ENCODE measurements around the gene MIX23. TPM values are rescaled to one million over a fixed set of nuclear protein-coding genes. Genes with fewer than 3 reads are reported as not detected.

Gene MIX23
- total RNA-seq, 1 experiment from 2014 or later: 80.6 TPM

- no peak overlapping the region for H2AK5ac ChIP-seq (ENCODE audit: insufficient read length, low read length)
- H3K23me2 ChIP-seq (ENCODE audit: insufficient read length, low read depth, low read length, poor library complexity, severe bottlenecking): no peaks in the 10 kb centered on the region
- Mint-ChIP-seq H3K4me1 (no peaks in the 10 kb centered on the region), H3K9me3 (peaks cover 0 to 6% of the 10 kb centered on the region in 2 experiments; a peak in 3 of 5 replicates), H3K27ac (no peak overlapping the region), H3K27me3 (ENCODE audit: low read depth) (no peaks in the 10 kb centered on the region; the same call in 1 of the 2 replicates), H3K4me3 (no peak overlapping the region), H3K36me3 (ENCODE audit: insufficient read depth in 1 of 3, low read depth in 3 of 3) (no peaks in the 10 kb centered on the region; a peak in 1 of 7 replicates)
- no peak overlapping the region for H2BK5ac ChIP-seq (ENCODE audit: insufficient read length, low read length)
- DNase-seq: no peak
- no peaks in the 10 kb centered on the region for H3K27me3 ChIP-seq (ENCODE audit: insufficient read depth, low read length)
- H4K91ac ChIP-seq (ENCODE audit: insufficient read length, low read depth, low read length): no peak overlapping the region
- no peak overlapping the region for H3K27ac ChIP-seq (ENCODE audit: insufficient read length, low read depth, low read length)
- H2BK15ac ChIP-seq (ENCODE audit: low read depth, low read length): no peak overlapping the region
- no peaks in the 10 kb centered on the region for H3K79me1 ChIP-seq (ENCODE audit: insufficient read depth, low read depth, low read length, poor library complexity, severe bottlenecking)
- no peak for TF ChIP-seq CTCF (conservative IDR thresholded peaks at IDR 0.05)
- WGBS (ENCODE audit: extremely low coverage, insufficient read length, low lambda C conversion rate): no CpG with 5 or more reads among the region's 1 CpG
- H3K9me3 ChIP-seq (ENCODE audit: control insufficient read depth, low read depth, low read length): no peaks in the 10 kb centered on the region
- H4K20me1 ChIP-seq (ENCODE audit: control insufficient read depth, insufficient read depth, insufficient read length): no peaks in the 10 kb centered on the region
- H3K9ac ChIP-seq (ENCODE audit: extremely low read depth, insufficient read length, low read length): no peak overlapping the region
- no peak overlapping the region for H2BK120ac ChIP-seq (ENCODE audit: low read depth, low read length, poor library complexity, severe bottlenecking)
- H2BK12ac ChIP-seq (ENCODE audit: insufficient read length, low read depth, low read length): no peak overlapping the region
- no peak overlapping the region for H3K14ac ChIP-seq (ENCODE audit: insufficient read depth, low read length)
- no peak overlapping the region for H4K8ac ChIP-seq (replicated peaks; ENCODE audit: insufficient read length, low read depth, low read length)
- no peak overlapping the region for H3K56ac ChIP-seq (ENCODE audit: insufficient read length, low read depth, low read length)
- no peak overlapping the region for H3K4ac ChIP-seq (ENCODE audit: low read depth, low read length)
- no peak overlapping the region for H4K5ac ChIP-seq (ENCODE audit: insufficient read length, low read depth, low read length)
- no peaks in the 10 kb centered on the region for H3K4me1 ChIP-seq (ENCODE audit: insufficient read depth, low read length)
- H2AFZ ChIP-seq (ENCODE audit: low read length): no peak overlapping the region
- no peak overlapping the region for H3T11ph ChIP-seq (ENCODE audit: low read length)
- H3K4me2 ChIP-seq (ENCODE audit: insufficient read depth, insufficient read length, low read length): no peak overlapping the region
- no peak overlapping the region for H3K23ac ChIP-seq (ENCODE audit: insufficient read length, low read depth, low read length)
- no peaks in the 10 kb centered on the region for H3K79me2 ChIP-seq (ENCODE audit: insufficient read depth, low read length)
- H2BK20ac ChIP-seq (ENCODE audit: low read depth, low read length, poor library complexity, severe bottlenecking): no peak overlapping the region
- no peak overlapping the region for H3K18ac ChIP-seq (ENCODE audit: insufficient read length, low read depth, low read length)
These were observed 33.9 kb downstream of the MIX23 start for GRCh38 chr3:122349171-122349570.
